Measurements from ENCODE around the gene ARID4B.
"Not testable (repeated sequence)": the region's sequence is repeated elsewhere in the genome, so short reads cannot be mapped to it uniquely, and the experiment has no call there.

ARID4B gene

GRCh38 chr1:235275223-235275622 lies 52.8 kb downstream of the ARID4B start:
- no peak for TF ChIP-seq CTCF (IDR thresholded peaks at IDR 0.05; ENCODE audit: low read depth, low read length)
- no peak overlapping the region for H3K4me3 ChIP-seq (ENCODE audit: low read depth, low read length)

GRCh38 chr1:235272851-235273250 lies 55.1 kb downstream of the ARID4B start:
- TF ChIP-seq CTCF (IDR thresholded peaks at IDR 0.05; ENCODE audit: low read depth, low read length), result no peak

GRCh38 chr1:235270625-235271024 lies 57.4 kb downstream of the ARID4B start:
- no peak overlapping the region for H3K4me3 ChIP-seq (ENCODE audit: low read depth, low read length)
- TF ChIP-seq CTCF (IDR thresholded peaks at IDR 0.05; ENCODE audit: low read depth, low read length), result no peak

More at GRCh38 chr1:235272851-235273250, 55.1 kb downstream of the ARID4B start:
- H3K4me3 ChIP-seq (ENCODE audit: low read depth, low read length), result no peak overlapping the region

GRCh38 chr1:235269990-235270389 lies 58.0 kb downstream of the ARID4B start:
- not testable (repeated sequence) for H3K4me3 ChIP-seq (ENCODE audit: low read depth, low read length)

GRCh38 chr1:235268379-235269125 lies 59.4 kb downstream of the ARID4B start:
- H3K4me3 ChIP-seq (ENCODE audit: low read depth, low read length), result no peak overlapping the region

GRCh38 chr1:235266967-235267366 lies 61.0 kb downstream of the ARID4B start:
- TF ChIP-seq CTCF (IDR thresholded peaks at IDR 0.05; ENCODE audit: low read depth, low read length), result no peak
- H3K4me3 ChIP-seq (ENCODE audit: low read depth, low read length), result no peak overlapping the region

More at GRCh38 chr1:235268379-235269125, 59.4 kb downstream of the ARID4B start:
- TF ChIP-seq CTCF (IDR thresholded peaks at IDR 0.05; ENCODE audit: low read depth, low read length), result no peak

GRCh38 chr1:235266325-235266724 lies 61.7 kb downstream of the ARID4B start:
- no peak for TF ChIP-seq CTCF (IDR thresholded peaks at IDR 0.05; ENCODE audit: low read depth, low read length)
- no peak overlapping the region for H3K4me3 ChIP-seq (ENCODE audit: low read depth, low read length)

GRCh38 chr1:235265900-235266299 lies 62.1 kb downstream of the ARID4B start:
- no peak for TF ChIP-seq CTCF (IDR thresholded peaks at IDR 0.05; ENCODE audit: low read depth, low read length)
- no peak overlapping the region for H3K4me3 ChIP-seq (ENCODE audit: low read depth, low read length)

All from WI38 (cell line).